WTC11 (cell line): Measurements from ENCODE around the gene STX8.

ENCODE experiments used
- CTCF ChIP-seq: fragments of 200-600 bp; IDR thresholded peaks from 2 replicates; pipeline ENCODE4 v1.8.0; 2022; ENCODE audit warnings: antibody characterized with exemption
- E2F1 ChIP-seq: sonication (generic); formaldehyde crosslinking; IDR thresholded peaks from 2 replicates; pipeline ENCODE4 v1.8.0; 2022; ENCODE audit warnings: mild to moderate bottlenecking, missing genetic modification reagents
- JUN ChIP-seq: sonication (generic); formaldehyde crosslinking; IDR thresholded peaks from 2 replicates; pipeline ENCODE4 v1.8.0; 2023; ENCODE audit warnings: mild to moderate bottlenecking, missing genetic modification reagents
- RELA ChIP-seq: sonication (generic); formaldehyde crosslinking; IDR thresholded peaks from 2 replicates; pipeline ENCODE4 v1.8.1; 2022; ENCODE audit warnings: missing genetic modification reagents, mild to moderate bottlenecking, borderline replicate concordance
- TP53 ChIP-seq: sonication (generic); formaldehyde crosslinking; IDR thresholded peaks from 2 replicates; pipeline ENCODE4 v1.8.1; 2023; ENCODE audit warnings: mild to moderate bottlenecking, missing genetic modification reagents
- TF ChIP-seq, protein P1 (sequence below): sonication (generic); formaldehyde crosslinking; IDR thresholded peaks from 2 replicates; pipeline ENCODE4 v1.8.0; 2022; ENCODE audit warnings: mild to moderate bottlenecking, missing genetic modification reagents
- TF ChIP-seq, protein P2 (sequence below): sonication (generic); formaldehyde crosslinking; IDR thresholded peaks from 2 replicates; pipeline ENCODE4 v1.8.1; 2022; ENCODE audit warnings: low read depth, mild to moderate bottlenecking, moderate library complexity, missing genetic modification reagents, borderline replicate concordance
- TF ChIP-seq, protein P3 (sequence below): sonication (generic); formaldehyde crosslinking; IDR thresholded peaks from 2 replicates; pipeline ENCODE4 v1.8.1; 2022; ENCODE audit warnings: low read depth, missing genetic modification reagents, borderline replicate concordance

DNA sequence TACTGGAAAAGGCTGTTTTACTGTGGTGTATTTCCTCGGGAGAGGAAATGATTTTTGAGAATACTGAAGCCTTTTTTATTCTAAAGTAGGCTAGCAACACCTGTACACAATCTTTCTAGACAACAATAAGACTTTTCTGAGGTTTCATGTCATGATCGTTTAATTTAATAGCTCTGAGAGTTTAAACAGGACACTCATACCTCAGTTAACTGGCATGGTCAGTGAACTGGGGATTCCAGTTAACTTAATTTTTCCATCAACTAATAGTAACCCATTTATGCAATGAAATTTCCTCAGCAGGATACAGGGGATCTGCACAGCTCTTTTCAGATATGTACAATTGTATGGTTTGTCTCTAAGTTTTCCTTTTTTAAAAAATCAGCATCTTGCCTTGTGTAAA lies 291.7 kb downstream of the STX8 start:
- TF ChIP-seq E2F1 (CRISPR knock-in tag) (no peak), CTCF (no peak), JUN (CRISPR knock-in tag) (no peak), TP53 (no peak), RELA (CRISPR knock-in tag) (no peak)
- TF ChIP-seq, protein P1, sequence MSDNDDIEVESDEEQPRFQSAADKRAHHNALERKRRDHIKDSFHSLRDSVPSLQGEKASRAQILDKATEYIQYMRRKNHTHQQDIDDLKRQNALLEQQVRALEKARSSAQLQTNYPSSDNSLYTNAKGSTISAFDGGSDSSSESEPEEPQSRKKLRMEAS (CRISPR knock-in tag), result no peak
- TF ChIP-seq, protein P2, sequence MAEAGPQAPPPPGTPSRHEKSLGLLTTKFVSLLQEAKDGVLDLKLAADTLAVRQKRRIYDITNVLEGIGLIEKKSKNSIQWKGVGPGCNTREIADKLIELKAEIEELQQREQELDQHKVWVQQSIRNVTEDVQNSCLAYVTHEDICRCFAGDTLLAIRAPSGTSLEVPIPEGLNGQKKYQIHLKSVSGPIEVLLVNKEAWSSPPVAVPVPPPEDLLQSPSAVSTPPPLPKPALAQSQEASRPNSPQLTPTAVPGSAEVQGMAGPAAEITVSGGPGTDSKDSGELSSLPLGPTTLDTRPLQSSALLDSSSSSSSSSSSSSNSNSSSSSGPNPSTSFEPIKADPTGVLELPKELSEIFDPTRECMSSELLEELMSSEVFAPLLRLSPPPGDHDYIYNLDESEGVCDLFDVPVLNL (CRISPR knock-in tag), result no peak
- TF ChIP-seq, protein P3, sequence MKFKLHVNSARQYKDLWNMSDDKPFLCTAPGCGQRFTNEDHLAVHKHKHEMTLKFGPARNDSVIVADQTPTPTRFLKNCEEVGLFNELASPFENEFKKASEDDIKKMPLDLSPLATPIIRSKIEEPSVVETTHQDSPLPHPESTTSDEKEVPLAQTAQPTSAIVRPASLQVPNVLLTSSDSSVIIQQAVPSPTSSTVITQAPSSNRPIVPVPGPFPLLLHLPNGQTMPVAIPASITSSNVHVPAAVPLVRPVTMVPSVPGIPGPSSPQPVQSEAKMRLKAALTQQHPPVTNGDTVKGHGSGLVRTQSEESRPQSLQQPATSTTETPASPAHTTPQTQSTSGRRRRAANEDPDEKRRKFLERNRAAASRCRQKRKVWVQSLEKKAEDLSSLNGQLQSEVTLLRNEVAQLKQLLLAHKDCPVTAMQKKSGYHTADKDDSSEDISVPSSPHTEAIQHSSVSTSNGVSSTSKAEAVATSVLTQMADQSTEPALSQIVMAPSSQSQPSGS (CRISPR knock-in tag), result no peak
